GM12873 (cell line): ENCODE data around the gene SEPTIN3.

Experiments
- TF ChIP-seq, protein P1 (sequence below): IDR thresholded peaks from 2 replicates; pipeline ENCODE4 v1.5.1; 2012; ENCODE audit warnings: low read depth, mild to moderate bottlenecking, moderate library complexity, low read length, control low read depth; ENCODE audit not compliant: insufficient read depth; ENCODE audit errors: missing control alignments

SEPTIN3 gene

DNA sequence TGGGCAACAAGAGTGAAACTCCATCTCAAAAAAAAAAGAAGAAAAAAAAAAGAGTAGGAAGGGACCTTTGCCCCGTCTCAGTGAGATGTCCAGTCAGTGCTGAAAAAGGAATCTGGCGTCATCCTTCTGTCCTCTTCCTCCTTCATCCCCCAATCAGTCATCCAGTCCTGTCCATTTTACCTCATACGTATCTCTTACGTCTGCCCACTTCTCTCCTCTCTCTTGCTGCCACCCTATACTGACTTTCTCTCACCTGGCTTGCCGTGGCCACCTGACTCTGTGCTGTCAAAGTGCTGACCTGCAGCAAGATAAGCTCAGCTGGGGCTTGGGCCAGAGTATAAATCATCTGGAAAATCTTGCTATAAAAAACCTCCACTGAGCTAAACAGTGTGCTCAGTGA lies 13.6 kb downstream of the SEPTIN3 start:
- TF ChIP-seq, protein P1, sequence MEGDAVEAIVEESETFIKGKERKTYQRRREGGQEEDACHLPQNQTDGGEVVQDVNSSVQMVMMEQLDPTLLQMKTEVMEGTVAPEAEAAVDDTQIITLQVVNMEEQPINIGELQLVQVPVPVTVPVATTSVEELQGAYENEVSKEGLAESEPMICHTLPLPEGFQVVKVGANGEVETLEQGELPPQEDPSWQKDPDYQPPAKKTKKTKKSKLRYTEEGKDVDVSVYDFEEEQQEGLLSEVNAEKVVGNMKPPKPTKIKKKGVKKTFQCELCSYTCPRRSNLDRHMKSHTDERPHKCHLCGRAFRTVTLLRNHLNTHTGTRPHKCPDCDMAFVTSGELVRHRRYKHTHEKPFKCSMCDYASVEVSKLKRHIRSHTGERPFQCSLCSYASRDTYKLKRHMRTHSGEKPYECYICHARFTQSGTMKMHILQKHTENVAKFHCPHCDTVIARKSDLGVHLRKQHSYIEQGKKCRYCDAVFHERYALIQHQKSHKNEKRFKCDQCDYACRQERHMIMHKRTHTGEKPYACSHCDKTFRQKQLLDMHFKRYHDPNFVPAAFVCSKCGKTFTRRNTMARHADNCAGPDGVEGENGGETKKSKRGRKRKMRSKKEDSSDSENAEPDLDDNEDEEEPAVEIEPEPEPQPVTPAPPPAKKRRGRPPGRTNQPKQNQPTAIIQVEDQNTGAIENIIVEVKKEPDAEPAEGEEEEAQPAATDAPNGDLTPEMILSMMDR, result no peak

GRCh38 chr22:41983513-41984405 lies 14.5 kb downstream of the SEPTIN3 start:
- TF ChIP-seq, protein P1, result no peak

DNA sequence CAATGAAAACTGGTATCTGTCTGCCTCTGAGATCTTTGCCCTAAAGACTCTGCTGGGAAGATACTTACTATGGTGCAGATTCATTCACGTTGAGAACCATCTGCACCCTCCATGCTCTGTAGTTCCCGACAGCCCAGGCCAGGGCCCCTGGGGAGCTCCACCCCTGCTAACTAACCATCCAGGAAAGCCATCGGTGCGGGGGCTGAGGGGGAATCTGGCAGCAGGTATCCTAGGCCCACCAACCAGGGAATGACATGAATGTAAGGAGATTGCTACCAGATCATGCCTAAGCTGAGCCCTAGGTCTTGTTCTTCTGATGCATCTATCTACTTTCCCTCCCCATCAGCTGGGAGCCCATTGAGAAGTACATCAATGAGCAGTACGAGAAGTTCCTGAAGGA lies 18.0 kb downstream of the SEPTIN3 start:
- TF ChIP-seq, protein P1, result no peak

- TF ChIP-seq, protein P1, result no peak
Measured at GRCh38 chr22:41989246-41989645, 20.0 kb downstream of the SEPTIN3 start.

GRCh38 chr22:41991111-41991510 lies 21.9 kb downstream of the SEPTIN3 start:
- TF ChIP-seq, protein P1, result no peak

DNA sequence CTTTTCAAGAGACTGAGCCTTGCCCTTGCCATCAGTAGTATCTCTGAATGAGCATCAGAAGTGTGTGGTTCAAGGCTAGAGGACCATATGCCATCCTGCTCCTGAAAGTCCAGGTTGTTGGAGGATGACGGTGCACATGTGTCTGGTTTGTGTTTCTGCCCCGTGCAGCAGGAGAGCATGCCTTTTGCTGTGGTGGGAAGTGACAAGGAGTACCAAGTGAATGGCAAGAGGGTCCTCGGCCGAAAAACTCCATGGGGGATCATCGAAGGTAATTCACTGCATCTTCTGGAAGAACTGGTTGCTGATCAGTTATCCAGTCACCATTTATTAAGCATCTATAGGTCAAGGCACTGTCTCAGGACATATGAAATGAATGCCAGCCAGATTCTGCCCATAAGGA lies 23.3 kb downstream of the SEPTIN3 start:
- TF ChIP-seq, protein P1, result no peak

DNA sequence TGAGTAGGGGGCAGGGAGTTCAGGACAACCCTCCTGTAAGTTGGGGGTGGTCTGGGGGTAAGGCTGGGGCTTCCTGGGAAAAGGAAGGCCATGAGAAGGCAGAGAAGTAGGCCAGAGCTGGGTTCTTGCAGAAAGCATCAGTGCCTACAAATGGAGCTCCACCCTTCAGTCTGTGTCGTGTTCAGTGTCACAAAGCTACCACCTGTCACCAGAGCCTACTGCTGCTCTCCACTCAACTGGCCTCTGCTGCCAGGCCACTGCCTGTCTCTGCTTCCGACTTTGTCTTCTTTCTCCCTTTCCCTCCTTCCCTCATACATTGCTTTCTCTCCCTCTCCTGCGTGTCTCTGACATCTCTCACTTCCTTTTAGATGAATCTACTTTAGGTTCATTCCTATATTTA lies 26.0 kb downstream of the SEPTIN3 start:
- TF ChIP-seq, protein P1, result no peak
